OCI-M2 (cell line): ENCODE results near the gene RBM33.

Source experiments
- DNase-seq: peaks from one replicate; lab custom pipeline; 2025; ENCODE audit not compliant: unreplicated experiment; lab: John Stamatoyannopoulos, UW

The RBM33 gene

DNA sequence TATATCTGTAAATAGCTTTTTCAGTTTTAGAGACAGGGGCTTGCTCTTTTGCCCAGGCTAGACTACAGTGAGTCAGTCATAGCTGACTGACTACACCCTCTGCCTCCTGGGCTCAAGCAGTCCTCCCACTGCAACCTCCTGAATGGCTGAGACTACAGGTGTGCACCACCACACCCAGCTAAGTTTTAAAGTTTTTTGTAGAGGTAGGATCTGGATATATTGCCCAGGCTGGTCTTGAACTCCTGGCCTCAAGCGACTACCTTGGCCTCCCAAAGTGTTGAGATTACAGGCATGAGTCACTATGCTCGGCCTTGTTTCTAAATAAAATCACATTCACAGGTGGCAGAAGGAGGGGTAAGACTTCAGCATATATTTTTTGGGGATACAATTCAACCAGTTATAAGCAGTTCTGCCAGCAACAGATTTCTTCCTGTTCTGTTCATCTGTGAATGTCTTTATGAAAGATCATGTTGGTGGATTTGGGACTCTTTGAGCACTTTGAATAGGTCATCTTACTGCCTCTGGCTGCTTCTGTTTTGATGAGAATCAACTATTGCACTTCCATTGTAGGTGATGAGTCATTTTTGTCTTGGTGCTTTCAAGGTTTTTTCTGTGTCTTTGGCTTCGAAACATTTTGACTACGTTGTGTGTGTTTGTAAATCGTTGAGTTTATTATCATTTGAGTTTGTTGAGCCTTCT lies 15.7 kb downstream of the RBM33 start:
- no peak for DNase-seq

DNA sequence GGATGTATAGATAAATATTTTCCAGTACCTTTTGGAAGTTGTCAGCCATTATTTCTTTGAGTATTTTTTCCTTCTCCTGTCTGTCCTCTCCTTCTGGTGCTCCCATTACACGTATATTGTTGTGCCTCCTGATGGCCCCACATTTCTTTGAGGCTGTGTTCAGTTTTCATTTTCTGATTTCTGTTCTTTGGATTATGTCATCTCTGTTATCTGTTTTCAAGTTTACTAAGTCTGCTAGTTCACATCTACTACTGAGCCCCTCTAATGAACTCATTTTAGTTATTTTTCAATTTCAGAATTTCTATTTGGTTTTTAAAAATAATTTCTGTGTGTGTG lies 16.3 kb downstream of the RBM33 start:
- no peak for DNase-seq

DNA sequence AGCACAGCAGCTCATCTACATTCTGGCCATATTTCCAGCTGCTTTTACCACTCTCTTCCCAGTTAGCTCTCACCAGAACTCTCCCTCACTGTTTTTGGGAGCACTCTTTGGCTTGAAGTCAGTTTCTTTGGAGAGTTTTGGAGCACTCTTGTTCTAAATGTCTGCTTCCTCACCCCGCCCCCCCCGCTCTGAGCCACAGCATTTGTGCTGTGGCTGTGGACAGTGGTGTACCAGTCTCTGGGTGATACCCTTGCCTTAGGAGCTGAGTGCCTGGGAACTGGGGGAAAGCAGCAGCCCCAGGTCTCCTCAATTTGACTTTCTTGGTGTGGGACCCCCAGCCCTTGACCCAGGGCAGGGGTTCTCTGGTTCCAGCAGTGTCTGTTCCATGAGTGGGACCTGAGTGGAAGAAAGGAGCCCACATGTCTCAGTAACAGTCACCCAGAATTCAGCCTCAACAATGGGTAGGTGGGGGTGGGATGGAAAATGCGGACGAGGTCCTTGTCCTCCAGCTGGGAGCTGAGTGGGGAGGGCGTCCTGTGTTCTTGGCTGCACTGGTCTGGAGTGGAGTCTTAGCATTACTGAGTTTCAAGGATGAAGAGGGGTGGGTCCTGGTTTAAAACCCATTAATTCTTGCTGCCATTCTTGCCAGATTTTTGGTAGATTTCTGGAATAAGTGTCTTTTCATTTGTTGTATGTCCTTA lies 18.0 kb downstream of the RBM33 start:
- no peak for DNase-seq

DNA sequence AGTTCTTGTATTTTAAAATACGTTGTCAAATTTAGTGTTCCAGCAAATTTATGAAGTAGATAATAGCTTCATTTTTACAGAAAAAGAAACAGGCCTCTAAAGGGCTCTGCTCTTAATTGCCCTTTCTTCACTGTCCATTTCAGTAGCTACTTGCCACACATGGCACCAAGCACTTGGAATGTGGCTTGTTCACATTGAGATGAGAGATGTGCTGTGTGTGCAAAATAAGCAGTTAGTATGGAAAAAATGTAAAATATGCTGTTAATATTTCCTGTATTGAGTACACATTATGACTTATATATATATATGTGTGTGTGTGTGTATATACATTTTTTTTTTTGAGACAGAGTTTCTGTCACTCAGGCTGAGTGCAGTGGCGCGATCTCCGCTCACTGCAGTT lies 19.5 kb downstream of the RBM33 start:
- DNase-seq, result no peak

DNA sequence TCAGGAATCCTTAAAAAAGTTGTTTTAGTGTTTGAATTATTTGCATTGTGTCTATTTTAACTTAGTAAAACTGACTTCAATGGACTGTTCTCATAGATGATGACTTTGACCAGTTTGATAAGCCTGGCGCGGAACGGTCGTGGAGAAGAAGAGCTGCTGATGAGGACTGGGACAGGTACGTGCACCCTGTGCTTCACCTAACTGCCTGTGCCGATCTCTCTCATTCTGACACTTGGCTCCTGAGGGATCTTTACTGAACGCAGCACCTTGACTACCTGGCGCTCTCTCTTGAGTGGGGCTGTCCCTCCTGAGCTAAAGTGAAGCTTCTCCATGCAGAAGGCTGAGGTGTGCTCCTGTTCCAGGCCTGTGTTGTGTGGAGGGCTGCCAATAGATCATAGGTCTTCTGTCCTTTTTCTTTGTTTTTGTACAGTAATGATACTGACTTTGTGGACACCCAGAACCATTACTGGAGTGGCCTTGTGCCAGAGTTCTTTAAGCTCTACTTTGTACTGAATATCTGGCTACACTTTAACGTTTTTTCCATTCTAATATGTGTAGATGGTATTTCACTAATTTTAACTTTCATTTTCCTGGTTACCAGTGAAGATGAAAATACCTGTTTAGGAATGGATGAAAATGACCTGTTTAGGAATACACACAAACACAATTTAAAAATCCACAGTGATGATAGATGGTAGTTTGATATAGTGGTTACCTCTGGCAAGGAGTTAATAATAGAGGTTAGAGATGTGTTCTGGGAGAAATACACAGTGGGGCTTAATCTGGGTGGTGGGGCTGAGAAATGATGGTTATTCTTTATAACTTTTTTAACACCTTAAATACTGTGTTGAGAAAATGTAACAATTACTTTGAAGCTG lies 20.9 kb downstream of the RBM33 start:
- no peak for DNase-seq

DNA sequence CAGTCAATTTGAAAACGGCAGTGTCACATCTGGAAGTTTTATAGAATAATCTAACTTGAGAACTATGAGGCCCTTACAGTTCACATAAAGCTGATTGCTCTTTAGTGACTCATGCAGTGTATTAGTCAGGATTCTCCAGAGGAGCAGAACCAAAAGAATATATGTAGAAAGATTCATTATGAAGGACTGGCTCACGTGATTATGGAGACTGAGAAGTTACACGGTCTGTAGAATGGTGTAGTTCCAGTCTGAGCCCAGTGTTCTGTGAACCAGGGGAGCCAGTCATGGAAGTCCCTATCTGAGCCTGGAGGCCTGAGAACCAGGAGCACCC lies 21.5 kb downstream of the RBM33 start:
- no peak for DNase-seq

DNA sequence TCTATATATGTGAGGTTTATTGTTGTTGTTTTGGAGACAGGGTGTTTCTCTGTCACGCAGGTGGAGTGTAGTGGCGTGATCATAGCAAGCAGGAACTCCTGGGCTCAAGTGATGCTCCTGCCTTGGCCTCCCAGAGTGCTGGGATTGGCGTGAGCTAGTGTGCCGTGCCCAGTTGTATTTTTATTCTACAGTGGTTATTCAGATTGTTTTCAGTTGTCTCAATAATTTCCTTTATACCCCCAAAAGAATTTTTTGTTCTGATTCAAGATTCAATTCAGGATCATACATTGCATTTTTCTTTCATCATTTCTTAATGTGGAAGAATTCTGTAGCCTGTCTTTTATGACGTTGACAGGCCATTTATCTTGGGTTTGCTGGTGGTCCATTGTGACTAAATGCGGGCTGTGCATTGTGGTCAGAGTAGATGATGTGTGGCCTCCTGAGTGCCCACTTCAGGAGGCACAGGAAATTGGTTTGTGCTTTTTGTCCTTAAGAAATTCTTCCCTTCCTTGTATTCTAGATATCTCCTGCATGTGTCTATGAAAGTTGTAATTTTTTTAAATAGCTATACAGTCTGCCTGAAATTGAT lies 22.9 kb downstream of the RBM33 start:
- DNase-seq, result no peak

DNA sequence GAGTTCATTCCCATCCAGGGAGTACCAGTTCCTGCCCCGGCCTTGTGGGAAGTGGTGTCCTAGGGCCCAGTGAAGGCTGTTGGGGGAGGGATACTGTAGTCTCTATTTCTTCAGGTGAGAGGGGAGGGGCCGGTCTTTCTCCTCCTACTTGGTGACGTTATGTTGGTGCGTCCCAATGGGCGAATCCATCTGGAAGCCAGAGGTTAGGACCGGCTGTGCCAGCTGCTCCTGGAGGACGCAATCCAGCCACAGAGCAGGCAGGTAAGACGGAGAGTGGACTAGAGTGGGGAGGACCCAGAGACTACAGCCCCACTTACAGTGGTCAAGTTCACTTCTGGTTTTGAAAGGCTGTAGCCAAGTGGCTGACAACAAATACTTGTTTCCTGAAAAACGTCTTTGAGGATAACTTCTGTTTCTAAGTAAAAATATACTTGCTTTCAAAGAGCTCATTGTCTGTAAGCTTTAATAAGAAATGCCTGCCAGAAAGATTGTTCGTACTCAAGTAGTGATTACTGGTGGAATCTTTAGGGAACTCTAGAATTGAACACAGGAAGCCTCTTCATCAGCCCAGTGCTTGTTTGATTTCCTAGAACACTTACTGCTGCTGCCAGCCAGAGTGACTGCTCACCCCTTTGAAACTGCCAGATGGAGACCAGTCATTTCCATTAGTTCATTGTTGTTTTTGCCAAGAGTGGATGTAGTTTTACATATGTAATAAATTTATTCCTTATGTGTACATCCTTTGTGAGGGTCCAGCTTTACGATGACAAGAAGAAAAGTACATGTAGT lies 25.4 kb downstream of the RBM33 start:
- DNase-seq, result no peak

DNA sequence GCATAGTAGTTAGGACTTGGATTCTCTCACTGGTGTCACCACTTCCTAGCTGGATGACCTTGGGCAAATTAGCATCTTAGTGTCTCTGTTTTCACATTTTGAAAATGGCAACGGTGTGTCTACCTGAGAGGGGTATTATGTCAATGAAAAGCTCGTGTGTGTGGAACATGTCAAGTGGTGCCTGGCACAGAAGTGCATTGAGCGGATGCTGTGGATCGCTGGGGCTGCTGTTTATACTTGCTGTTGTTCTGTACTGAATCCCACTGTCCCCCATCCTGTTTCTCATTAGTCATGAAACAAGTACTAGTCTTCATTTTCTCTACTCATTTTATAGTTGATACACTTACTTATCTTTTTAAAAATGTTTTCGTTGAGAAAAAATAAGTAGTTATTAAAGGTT lies 26.1 kb downstream of the RBM33 start:
- no peak for DNase-seq

DNA sequence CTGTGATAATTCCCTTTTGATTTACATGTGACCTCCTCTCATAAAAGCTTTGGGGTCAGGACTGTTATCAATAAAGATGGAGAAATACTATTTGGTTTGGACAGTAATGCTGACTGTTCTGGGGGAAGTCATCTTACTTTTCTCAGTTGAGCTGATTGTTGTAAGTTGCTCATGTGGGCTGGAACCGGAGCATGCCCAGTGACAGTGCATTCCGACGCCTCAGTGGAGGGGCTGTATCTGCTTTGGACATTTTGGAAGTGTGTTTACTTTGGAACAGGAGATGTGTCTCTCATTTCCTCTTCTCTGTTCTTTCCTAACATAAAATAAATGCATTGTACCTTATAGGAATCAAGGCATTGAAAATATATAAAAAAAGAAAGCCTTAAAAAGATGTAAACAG lies 30.1 kb downstream of the RBM33 start:
- no peak for DNase-seq

DNA sequence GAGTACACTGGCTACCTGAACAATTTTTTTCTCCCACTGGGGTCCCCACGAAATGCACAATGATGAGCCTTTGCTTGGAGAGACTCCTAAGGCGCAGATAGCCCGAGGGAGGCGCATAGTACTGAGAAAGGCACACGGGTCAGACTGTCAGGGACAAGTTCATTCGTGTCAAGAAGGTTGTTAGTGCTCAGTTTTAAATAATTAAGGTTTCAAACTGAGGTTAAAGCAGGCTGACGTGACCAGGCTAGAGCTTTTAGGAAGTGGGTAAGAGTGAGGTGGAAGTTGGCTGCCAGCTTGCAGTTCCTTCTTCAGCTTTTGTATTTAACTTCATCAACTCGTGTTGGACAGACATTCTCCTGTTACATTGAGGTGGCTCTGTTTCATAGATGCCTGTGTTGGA lies 31.6 kb downstream of the RBM33 start:
- DNase-seq, result no peak

DNA sequence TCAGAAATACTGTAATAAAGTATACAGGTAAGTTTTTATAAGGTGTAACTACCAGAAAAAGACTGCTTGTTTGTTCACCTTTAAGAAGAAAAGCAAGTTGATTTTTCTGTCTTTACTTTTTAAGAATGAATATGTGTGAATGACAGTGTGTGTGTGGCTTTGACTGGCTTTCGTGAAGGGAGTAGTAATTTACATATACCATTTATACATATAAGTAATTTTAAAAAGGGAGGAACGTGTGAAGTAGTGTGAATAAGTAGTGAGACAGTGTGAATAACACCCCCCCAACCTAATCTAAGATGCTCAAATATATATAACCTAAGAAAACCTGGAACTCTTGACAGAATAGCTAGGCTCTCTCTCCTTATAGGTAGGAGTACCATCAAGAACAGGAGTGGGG lies 33.2 kb downstream of the RBM33 start:
- DNase-seq, result no peak

DNA sequence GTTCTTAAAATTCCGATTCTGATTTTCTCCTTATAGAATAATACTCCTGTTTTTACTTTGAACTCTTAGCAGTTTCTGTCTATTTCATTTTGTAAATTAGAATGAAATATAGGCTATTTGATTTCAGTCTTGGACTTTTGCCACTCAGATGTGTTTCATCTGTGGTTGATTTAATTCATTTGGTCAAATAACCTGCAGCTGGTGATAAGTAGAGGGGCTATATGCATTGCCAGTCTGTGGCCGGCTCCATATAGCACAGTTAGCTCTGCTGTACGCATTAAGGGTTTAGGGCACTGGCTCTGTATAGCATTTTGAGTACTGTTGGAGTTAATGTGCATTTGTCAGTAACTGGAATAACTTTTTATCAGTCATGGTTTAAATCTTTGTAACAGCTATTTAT lies 35.7 kb downstream of the RBM33 start:
- DNase-seq, result no peak

DNA sequence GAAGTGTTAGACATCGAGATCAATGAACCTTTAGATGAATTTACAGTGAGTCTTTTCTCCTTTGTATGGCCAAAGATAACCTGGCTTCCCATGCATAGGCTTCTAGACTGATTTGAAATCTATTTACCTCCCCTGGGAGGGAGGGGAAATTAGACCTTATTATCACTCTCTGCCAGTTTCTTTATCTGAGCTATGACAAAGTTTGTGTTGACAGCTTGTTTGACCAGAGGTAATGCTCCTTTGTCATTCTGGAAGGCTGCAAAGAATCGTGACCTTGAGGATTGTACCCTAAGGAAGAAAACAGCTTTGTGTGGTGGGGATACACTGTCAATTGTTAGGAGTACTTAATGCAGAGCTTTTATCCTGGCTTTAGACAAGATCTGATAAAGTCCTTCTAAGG lies 36.4 kb downstream of the RBM33 start:
- DNase-seq, result no peak

DNA sequence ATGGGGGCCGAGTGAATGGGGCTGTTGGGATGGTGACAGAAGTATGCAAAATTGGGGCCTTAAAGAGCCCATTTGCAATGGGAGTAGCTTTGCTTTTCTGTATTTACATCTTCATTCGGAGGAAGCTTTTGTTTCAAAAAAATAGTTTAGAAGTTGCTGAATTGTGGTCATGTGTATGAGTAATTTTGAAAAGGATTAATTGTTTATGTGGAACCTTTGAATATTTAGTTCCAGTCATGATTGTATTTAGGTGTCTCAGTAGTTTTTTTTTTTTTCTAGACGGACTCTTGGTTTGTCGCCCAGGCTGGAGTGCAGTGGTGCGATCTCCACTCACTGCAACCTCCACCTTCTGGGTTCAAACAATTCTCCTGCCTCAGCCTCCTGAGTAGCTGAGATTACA lies 37.2 kb downstream of the RBM33 start:
- DNase-seq, result no peak

DNA sequence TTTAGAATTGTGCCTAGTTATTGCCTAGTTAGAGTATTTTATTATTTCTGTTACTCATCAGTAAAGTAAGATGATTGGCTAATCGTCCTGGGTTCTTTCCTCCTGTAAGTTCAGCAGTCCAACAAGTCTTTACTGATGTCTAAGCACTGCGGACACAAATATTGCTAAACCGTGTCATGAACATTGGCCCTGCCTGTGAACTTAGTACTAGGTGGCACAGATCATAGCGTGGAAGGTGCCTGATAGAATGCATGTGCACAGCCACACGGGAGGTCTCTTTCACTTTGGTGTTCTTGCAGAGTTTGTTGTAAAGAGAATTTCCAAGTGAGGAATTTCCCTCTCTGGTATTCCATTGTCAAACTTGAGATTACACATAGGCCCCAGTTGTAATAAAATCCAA lies 38.0 kb downstream of the RBM33 start:
- DNase-seq, result no peak

DNA sequence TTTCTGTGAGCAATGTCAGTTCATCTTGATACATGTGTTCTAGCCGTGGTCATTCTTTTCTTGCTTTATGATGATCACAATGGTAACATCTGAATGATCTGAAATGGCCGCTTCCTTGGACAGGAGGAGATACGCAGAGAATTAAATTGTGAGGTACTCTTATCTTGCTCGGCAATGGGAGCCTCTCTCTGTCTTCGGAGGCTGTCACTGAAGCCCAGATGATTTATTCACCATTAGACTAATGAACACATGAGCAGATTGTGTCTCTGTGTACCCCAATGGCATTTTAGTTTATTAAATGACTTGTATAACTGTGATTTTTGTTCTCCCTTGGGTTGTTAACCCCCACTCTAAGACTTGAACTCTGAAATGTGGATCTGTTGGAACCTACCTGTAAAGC lies 38.6 kb downstream of the RBM33 start:
- DNase-seq, result no peak

DNA sequence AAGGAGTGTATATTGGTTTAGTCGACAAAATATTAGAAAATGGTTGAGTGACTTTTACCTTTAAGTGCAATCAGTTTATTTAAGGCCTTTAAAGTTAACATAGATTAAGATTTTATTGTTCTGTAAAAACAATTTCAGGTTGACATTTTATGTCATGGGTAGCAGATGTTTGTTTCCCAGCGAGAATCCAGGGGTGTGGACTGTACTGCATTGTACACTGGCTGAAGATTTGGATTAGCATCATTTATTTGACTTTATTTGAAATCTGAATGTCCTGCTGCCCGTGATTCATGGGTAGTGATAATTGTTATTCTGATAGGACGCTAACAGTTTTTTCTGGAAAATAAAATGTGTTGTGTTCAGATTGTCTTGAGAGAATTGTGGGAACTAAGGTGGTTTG lies 39.3 kb downstream of the RBM33 start:
- no peak for DNase-seq

DNA sequence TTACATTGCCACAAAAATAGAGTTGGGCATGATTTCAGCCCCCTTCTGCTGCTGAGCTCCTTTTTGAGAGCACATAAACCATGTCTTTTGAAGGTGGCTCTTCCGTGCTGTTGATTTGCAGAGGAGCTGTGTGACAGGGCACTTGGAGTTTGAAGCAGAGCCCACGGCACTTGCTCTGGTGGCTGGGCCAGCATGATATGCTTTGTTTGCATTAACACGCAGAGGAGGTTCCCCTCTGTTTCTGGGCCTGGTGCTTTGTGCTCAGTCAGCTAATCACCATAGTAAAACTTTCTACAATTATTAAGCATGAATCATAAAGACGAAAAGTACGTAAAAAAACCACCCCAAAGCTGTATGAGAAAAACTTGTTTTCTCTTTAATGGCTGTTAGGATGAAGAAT lies 40.1 kb downstream of the RBM33 start:
- no peak for DNase-seq

DNA sequence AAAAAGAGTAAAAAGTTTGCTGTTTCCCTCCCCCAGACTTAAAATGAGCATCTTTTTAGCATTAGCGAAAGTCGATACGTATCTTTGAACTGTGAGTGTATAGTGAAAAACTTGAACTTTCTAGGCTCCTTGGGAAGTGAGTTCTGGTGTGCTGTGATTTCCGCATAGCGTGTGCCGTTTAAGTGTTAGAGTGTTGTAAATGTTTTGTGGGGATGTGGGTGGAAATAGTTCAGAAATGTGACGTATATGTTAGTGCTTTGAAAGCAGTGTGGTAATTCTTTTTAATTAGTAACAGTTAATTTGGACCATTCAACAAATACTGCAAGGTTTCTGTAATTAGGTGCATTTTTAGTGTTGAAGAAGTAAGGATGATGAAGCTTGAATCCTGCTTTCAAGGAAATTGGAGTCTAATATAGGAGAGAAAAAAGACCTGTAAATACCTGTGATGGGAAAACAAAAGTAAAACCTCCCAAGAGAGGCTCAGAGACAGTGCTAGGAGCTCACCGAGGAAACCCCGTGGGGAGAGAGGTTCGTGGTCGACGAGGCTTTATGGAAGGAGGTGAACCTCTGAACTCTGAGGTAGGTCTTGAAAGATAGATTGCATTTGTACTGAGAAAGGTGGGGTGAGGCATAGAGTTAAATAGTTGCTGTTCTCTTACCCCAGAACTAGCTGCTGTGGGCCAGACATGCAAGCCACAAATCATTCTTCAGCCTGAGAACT lies 40.8 kb downstream of the RBM33 start:
- DNase-seq, result no peak

DNA sequence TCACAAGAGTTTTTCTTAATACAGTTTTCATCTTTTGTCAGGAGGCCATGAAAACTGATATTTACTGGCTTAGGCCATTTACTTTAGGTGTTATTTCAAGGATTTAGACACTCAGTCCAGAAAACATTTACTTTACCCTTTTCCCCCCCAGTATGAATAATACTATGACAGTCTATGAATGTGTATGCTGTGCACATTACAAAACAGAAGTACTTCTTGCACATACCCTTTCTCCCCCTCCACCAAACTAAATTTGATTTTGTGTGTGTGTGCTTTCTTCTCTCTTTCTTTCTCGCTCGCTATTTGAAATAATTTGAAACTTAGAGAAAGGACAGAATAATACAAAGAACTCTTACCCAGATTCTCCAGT lies 41.3 kb downstream of the RBM33 start:
- DNase-seq, result no peak
